Measurements from ENCODE around the gene ATRN.

DNA sequence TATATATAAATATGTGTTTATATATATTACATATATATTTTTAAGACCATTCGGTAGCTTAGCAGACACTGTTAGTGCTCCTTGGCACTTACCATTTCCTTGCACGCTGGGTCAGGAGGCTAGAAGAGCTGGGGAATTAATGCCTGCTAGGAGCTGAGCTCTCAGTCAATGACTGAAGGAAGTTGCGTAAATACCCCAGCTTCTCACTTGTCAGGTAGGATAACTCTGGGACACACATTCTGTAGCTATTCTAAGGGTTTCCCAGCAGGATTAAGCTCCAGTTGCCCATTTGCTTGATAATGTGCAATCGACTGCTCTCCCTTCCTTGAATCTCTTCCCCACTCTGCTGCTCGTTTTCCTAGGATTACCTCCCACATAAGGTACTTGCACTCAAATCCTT, 47.7 kb upstream of the ATRN start:
- TF ChIP-seq, protein P1, sequence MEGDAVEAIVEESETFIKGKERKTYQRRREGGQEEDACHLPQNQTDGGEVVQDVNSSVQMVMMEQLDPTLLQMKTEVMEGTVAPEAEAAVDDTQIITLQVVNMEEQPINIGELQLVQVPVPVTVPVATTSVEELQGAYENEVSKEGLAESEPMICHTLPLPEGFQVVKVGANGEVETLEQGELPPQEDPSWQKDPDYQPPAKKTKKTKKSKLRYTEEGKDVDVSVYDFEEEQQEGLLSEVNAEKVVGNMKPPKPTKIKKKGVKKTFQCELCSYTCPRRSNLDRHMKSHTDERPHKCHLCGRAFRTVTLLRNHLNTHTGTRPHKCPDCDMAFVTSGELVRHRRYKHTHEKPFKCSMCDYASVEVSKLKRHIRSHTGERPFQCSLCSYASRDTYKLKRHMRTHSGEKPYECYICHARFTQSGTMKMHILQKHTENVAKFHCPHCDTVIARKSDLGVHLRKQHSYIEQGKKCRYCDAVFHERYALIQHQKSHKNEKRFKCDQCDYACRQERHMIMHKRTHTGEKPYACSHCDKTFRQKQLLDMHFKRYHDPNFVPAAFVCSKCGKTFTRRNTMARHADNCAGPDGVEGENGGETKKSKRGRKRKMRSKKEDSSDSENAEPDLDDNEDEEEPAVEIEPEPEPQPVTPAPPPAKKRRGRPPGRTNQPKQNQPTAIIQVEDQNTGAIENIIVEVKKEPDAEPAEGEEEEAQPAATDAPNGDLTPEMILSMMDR (conservative IDR thresholded peaks at IDR 0.05 in 1 of 2, IDR thresholded peaks at IDR 0.05 in 1 of 2; ENCODE audit: extremely low read depth in 1 of 2, insufficient read depth in 1 of 2, low read depth in 1 of 2, low read length in 2 of 2): no peak
- no peak for TF ChIP-seq EZH2 (IDR thresholded peaks at IDR 0.05; ENCODE audit: borderline replicate concordance, low read length)
